C4-2B (cell line): ENCODE measurements around the gene RNF208.

ENCODE experiments used
- CTCF ChIP-seq: fragments of 450-650 bp; conservative IDR thresholded peaks from 2 replicates; pipeline ENCODE4 v1.5.1; 2017; ENCODE audit warnings: mild to moderate bottlenecking
- ZFX ChIP-seq: fragments of 450-650 bp; IDR thresholded peaks from 2 replicates; pipeline ENCODE4 v1.6.1; 2017

DNA sequence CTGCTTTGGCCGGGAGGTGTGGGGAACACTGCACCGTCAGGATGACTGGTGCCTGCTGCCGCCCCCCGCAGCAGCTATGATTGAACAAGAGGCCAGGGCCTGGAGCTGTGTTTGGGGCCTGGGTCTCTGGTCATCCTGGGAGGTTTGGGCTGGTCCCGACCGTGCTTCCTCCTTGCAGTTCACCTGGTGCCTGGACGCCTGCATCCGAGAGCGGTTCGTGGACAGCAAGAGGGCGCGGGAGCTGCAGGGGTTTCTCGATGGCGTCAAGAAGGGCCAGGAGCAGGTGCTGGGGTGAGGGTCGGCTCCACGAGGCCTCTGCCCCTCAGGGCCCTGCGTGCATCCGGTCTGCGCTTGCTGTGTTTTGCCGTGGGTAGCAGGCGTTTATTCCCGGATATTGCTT is 42.0 kb upstream of the RNF208 start:
- TF ChIP-seq CTCF (no peak), ZFX (no peak)
